Karpas-422 (cell line): ENCODE measurements around the gene ROBO1. TPM values are rescaled to one million over a fixed set of nuclear protein-coding genes. Genes with fewer than 3 reads are reported as not detected.

Experiments used
- DNase-seq: peaks from one replicate; pipeline ENCODE4 v3.0.0-alpha.2; 2015
- H2AFZ ChIP-seq: fragments of 200-600 bp; sonication (generic); 2 replicates; pipeline ENCODE4 v1.6.1; 2014; ENCODE audit warnings: antibody characterized with exemption, low read length, mixed read lengths
- H3K27ac ChIP-seq: fragments of 200-600 bp; sonication (generic); 2 replicates; pipeline ENCODE4 v1.5.1; 2014; ENCODE audit warnings: mild to moderate bottlenecking, low read length, moderate library complexity
- H3K27me3 ChIP-seq: fragments of 200-600 bp; sonication (generic); 2 replicates; pipeline ENCODE4 v1.6.1; 2014; ENCODE audit warnings: low read length, mixed read lengths
- H3K36me3 ChIP-seq: fragments of 200-600 bp; sonication (generic); 2 replicates; pipeline ENCODE4 v1.6.1; 2014; ENCODE audit warnings: low read length, mixed read lengths; ENCODE audit not compliant: insufficient read depth
- H3K4me1 ChIP-seq: fragments of 200-600 bp; sonication (generic); 2 replicates; pipeline ENCODE4 v1.6.1; 2014; ENCODE audit warnings: mild to moderate bottlenecking, low read length, mixed read lengths
- H3K4me2 ChIP-seq: fragments of 200-600 bp; sonication (generic); 2 replicates; pipeline ENCODE4 v1.6.1; 2014; ENCODE audit warnings: low read length, low read depth, mild to moderate bottlenecking; ENCODE audit not compliant: poor library complexity, severe bottlenecking
- H3K4me3 ChIP-seq: fragments of 200-600 bp; sonication (generic); 2 replicates; pipeline ENCODE4 v1.5.1; 2014; ENCODE audit warnings: mild to moderate bottlenecking, antibody characterized with exemption, low read length, mixed read lengths
- H3K79me2 ChIP-seq: fragments of 200-600 bp; sonication (generic); 2 replicates; pipeline ENCODE4 v1.6.1; 2014; ENCODE audit warnings: mild to moderate bottlenecking, low read length, mixed read lengths
- H3K9ac ChIP-seq: fragments of 200-600 bp; sonication (generic); 2 replicates; pipeline ENCODE4 v1.6.0; 2014; ENCODE audit warnings: low read length
- H3K9me2 ChIP-seq: fragments of 200-600 bp; sonication (generic), shearing (Covaris generic); replicated peaks from 2 replicates; pipeline ENCODE4 v1.6.0; 2014; ENCODE audit warnings: mild to moderate bottlenecking, low read length, moderate library complexity; ENCODE audit not compliant: insufficient read depth
- H3K9me3 ChIP-seq: fragments of 300-700, 200-600 bp; sonication (generic); 2 replicates; pipeline ENCODE4 v1.6.1; 2014; ENCODE audit warnings: low read length, mixed read lengths
- H4K20me1 ChIP-seq: fragments of 200-600 bp; sonication (generic); 2 replicates; pipeline ENCODE4 v1.6.1; 2014; ENCODE audit warnings: mild to moderate bottlenecking, antibody characterized with exemption, low read length, low read depth; ENCODE audit not compliant: insufficient read depth
- total RNA-seq: library from RNA; depleted of rRNA; stranded (reverse); fragments of >200 nt; shearing (Covaris generic); gene quantifications from 2 replicates; pipeline ENCODE4 v1.2.3, GENCODE V29; 2014; ENCODE audit warnings: low replicate concordance

ROBO1 gene
- total RNA-seq, 1 experiment from 2014 or later, result not detected

DNA sequence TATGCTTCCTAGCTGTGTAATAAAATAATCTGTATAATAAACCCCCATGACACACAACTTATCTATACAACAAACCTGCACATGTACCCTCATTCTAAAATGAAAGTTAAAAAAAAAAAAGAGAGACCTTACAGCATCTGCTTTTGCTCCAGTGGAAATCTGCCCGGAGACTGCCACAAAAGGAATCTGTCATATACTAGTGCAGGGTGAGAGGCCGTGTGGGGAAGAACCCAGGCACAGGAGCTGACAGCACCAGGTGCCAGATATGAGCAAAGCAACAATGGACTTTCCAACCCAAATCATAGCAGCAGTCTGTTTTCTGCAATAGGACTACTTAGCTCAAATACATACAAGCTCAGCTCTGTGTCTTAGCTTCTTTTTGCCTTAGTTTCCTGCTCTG lies 346.5 kb downstream of the ROBO1 start:
- no peak overlapping the region for H3K9ac ChIP-seq
- no peak overlapping the region for H2AFZ ChIP-seq
- no peaks in the 10 kb centered on the region for H3K36me3 ChIP-seq
- no peak overlapping the region for H3K4me2 ChIP-seq
- no peaks in the 10 kb centered on the region for H3K4me1 ChIP-seq
- no peaks in the 10 kb centered on the region for H3K79me2 ChIP-seq
- H3K9me2 ChIP-seq, result no peaks in the 10 kb centered on the region
- no peaks in the 10 kb centered on the region for H4K20me1 ChIP-seq
- H3K9me3 ChIP-seq, result no peaks in the 10 kb centered on the region
- H3K27me3 ChIP-seq, result no peaks in the 10 kb centered on the region
- H3K27ac ChIP-seq, result no peak overlapping the region
- no peak overlapping the region for H3K4me3 ChIP-seq
- DNase-seq, result no peak

DNA sequence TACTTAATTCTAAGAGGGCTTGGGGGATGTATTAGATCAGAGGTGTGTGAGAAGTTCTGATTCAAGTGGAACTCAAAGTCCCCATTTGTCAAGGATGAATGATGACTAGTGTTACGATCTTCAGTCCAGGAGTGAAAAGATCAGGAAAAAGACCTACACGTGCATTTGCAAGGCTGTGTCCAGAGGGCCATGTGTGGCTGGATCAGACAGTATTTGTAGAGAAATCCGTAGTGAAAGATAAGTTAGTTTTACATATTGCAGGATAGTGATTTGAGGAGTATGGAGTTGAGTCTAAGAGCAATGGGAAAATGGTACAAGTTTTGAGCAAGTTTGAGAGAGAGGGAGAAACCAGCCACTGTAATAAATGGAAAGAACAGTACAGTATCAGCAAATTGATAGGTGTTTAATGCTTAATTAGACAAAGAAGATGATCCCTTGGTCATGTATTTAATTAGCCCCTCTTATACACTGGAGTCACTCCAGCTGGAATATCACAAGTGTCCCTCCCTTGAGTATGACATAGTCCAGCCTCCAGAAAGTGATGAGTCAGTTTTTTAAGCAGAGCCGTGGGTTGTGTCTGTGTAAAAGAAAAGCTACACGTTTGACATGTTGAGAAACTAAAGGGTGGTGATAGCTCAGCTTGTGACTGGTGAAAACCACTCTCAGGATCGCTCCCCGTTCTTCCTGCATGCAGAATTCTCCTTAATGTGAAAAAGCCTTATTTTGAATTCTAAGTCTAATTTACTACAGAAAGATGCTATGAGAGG lies 348.8 kb downstream of the ROBO1 start:
- Histone ChIP-seq H3K9me3 (no peaks in the 10 kb centered on the region), H2AFZ (no peak overlapping the region), H3K4me2 (no peak overlapping the region), H3K9ac (no peak overlapping the region), H4K20me1 (no peaks in the 10 kb centered on the region), H3K79me2 (no peaks in the 10 kb centered on the region), H3K36me3 (no peaks in the 10 kb centered on the region), H3K27me3 (no peaks in the 10 kb centered on the region), H3K9me2 (no peaks in the 10 kb centered on the region), H3K4me3 (no peak overlapping the region), H3K27ac (no peak overlapping the region), H3K4me1 (no peaks in the 10 kb centered on the region)
- no peak for DNase-seq

DNA sequence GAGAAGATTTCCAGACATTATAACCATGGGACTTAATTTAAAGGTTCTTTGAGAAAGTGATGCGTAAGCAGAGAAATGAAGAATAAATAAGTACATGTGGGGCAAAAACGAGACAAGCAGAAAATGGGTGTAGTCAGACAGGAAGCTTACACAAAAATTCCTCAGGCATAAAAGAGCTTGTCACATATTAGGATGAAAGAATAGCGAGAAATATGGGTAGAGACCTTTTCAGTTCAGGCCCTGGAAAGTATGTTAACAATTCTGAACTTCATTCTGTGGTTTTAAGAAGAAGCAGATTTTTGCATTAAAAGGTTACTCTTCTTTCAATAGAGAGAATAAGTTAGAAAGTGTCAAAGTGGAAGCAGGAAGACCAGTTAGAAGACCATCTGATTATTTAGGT lies 352.4 kb downstream of the ROBO1 start:
- Histone ChIP-seq H3K4me2 (no peak overlapping the region), H2AFZ (no peak overlapping the region), H3K9me3 (no peaks in the 10 kb centered on the region), H3K9ac (no peak overlapping the region), H3K36me3 (no peaks in the 10 kb centered on the region), H3K27ac (no peak overlapping the region), H3K27me3 (no peaks in the 10 kb centered on the region), H3K9me2 (no peaks in the 10 kb centered on the region), H3K4me1 (no peaks in the 10 kb centered on the region), H3K79me2 (no peaks in the 10 kb centered on the region), H4K20me1 (no peaks in the 10 kb centered on the region), H3K4me3 (no peak overlapping the region)
- no peak for DNase-seq

DNA sequence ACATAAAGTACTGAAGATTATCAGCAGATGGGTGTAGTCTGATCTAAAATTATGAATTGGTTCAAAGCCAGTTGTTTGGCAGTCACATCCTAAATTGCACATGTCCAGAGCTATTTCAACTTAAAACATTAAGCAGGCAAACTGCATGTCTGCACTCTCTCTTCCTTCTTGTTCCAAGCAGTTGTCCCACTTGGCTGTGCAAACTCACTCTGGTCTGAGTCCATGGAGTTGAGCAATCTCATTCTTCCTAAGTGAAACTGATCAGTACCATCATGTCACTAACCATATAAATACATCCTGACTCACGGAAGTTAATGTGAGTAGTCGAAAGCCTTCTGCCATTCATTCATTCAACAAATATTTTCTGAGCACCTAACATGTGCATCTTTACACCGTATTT lies 353.0 kb downstream of the ROBO1 start:
- no peak for DNase-seq
- Histone ChIP-seq H3K27me3 (no peaks in the 10 kb centered on the region), H3K79me2 (no peaks in the 10 kb centered on the region)

DNA sequence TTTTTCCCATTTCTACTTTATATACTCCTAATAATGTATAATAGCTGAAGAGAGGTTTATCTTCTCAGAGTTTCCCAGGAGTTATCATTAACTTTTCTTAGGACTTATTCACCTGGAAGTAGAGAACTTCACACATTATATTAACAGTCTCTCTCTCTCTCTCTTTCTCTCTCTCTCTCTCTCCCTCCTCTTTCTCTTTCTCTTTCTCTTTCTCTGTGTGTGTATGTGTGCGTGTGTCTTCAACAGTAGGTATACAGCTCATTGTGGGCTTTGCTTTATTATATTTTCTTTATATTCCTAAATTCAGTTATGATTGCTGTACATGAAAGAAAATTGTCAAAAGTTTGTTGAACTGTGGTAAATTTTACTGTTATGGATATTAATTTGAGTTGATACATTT lies 353.8 kb downstream of the ROBO1 start:
- Histone ChIP-seq H3K27ac (no peak overlapping the region), H3K9ac (no peak overlapping the region), H3K4me1 (no peaks in the 10 kb centered on the region), H3K27me3 (no peaks in the 10 kb centered on the region), H3K4me3 (no peak overlapping the region), H2AFZ (no peak overlapping the region), H3K79me2 (no peaks in the 10 kb centered on the region), H3K9me2 (no peaks in the 10 kb centered on the region), H3K36me3 (no peaks in the 10 kb centered on the region), H4K20me1 (no peaks in the 10 kb centered on the region), H3K9me3 (no peaks in the 10 kb centered on the region), H3K4me2 (no peak overlapping the region)
- DNase-seq, result no peak

More for the DNA sequence above, 353.0 kb downstream of the ROBO1 start:
- no peak overlapping the region for H3K4me2 ChIP-seq
- H3K9ac ChIP-seq, result no peak overlapping the region
- H3K9me2 ChIP-seq, result no peaks in the 10 kb centered on the region
- H3K27ac ChIP-seq, result no peak overlapping the region
- no peaks in the 10 kb centered on the region for H3K4me1 ChIP-seq
- H3K36me3 ChIP-seq, result no peaks in the 10 kb centered on the region
- no peak overlapping the region for H2AFZ ChIP-seq
- no peak overlapping the region for H3K4me3 ChIP-seq
- no peaks in the 10 kb centered on the region for H4K20me1 ChIP-seq
- no peaks in the 10 kb centered on the region for H3K9me3 ChIP-seq

DNA sequence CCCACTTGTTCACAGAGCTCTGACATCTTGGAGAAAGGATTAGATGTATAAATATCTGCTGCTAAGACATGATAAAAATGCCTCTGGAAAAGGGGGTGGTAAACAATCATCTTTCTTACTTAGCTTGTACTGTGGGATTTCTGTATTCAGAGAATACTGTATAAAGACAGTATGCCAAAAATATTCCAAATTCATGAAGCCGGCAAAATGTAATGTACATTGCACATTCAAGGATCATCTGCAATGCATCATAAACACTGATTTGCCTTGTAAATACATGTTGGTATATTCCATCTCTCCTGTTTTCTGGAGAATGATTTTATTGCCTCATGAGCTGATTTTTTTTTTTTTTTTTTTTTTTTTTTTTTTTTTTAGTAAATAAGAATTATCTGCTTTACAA lies 355.3 kb downstream of the ROBO1 start:
- H3K4me3 ChIP-seq, result no peak overlapping the region
- no peaks in the 10 kb centered on the region for H4K20me1 ChIP-seq
- H3K27ac ChIP-seq, result no peak overlapping the region
- no peak overlapping the region for H3K9ac ChIP-seq
- H3K4me2 ChIP-seq, result no peak overlapping the region
- no peak overlapping the region for H2AFZ ChIP-seq
- H3K79me2 ChIP-seq, result no peaks in the 10 kb centered on the region
- H3K36me3 ChIP-seq, result no peaks in the 10 kb centered on the region
- H3K9me2 ChIP-seq, result no peaks in the 10 kb centered on the region
- H3K4me1 ChIP-seq, result no peaks in the 10 kb centered on the region
- H3K9me3 ChIP-seq, result no peaks in the 10 kb centered on the region
- no peak for DNase-seq
- H3K27me3 ChIP-seq, result no peaks in the 10 kb centered on the region

DNA sequence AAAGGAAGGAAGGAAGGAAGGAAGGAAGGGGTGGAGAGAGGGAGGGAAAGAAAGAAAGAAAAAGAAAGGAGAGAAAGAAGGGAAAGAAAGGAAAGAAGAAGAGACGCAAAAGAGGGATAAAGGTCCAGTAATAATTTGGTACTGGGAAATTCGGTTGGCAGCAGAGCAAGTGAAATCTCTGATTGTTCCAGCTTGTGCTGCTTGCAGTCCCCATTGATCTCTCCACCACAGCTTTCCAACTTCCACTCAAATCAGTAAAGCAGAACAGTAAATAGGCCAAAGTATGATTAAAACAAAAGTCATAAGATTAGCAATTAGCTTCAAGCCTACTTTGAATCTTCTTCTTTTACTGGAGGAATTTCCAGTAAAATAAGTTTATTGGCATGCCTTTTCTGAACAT lies 357.2 kb downstream of the ROBO1 start:
- no peak overlapping the region for H2AFZ ChIP-seq
- no peak overlapping the region for H3K4me2 ChIP-seq
- H3K4me1 ChIP-seq, result no peaks in the 10 kb centered on the region
- no peak overlapping the region for H3K27ac ChIP-seq
- no peak overlapping the region for H3K9ac ChIP-seq
- no peaks in the 10 kb centered on the region for H4K20me1 ChIP-seq
- H3K27me3 ChIP-seq, result no peaks in the 10 kb centered on the region
- no peaks in the 10 kb centered on the region for H3K9me3 ChIP-seq
- DNase-seq, result no peak
- H3K9me2 ChIP-seq, result no peaks in the 10 kb centered on the region
- no peaks in the 10 kb centered on the region for H3K36me3 ChIP-seq
- H3K4me3 ChIP-seq, result no peak overlapping the region
- no peaks in the 10 kb centered on the region for H3K79me2 ChIP-seq

DNA sequence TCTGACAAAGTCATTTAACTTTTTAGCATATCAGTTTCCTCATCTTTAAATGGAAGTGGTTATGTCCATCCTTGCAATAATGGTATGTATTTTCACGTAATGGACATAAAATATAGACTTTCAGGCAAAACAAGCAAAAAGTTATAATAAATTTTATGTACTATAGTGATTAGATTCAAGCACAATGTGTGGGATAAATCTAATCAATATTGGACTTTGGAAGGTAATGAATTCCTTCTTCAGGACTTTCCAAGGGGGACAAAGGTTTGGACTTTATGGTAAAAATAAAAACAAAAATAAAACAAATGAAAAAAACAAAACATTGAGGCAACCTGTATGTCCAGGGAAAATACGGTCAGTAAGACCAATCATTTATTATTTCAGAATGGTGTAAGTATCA lies 357.7 kb downstream of the ROBO1 start:
- Histone ChIP-seq H3K79me2 (no peaks in the 10 kb centered on the region), H3K9me3 (no peaks in the 10 kb centered on the region), H3K36me3 (no peaks in the 10 kb centered on the region), H3K27ac (no peak overlapping the region), H3K27me3 (no peaks in the 10 kb centered on the region), H3K9ac (no peak overlapping the region), H2AFZ (no peak overlapping the region), H3K9me2 (no peaks in the 10 kb centered on the region), H4K20me1 (no peaks in the 10 kb centered on the region), H3K4me2 (no peak overlapping the region), H3K4me3 (no peak overlapping the region), H3K4me1 (no peaks in the 10 kb centered on the region)
- no peak for DNase-seq
